Mucosa of stomach (tissue), 1 donor: Measurements from ENCODE around the gene SPTBN1.

ENCODE experiments used
- H3K27me3 ChIP-seq: one replicate; pipeline ENCODE4 v1.7.0; 2013; ENCODE audit warnings: mild to moderate bottlenecking, low read length; ENCODE audit not compliant: control insufficient read depth, insufficient read depth
- H3K36me3 ChIP-seq: one replicate; pipeline ENCODE4 v1.7.0; 2013; ENCODE audit warnings: low read length; ENCODE audit not compliant: control insufficient read depth, insufficient read depth
- H3K4me1 ChIP-seq: one replicate; pipeline ENCODE4 v1.7.0; 2013; ENCODE audit warnings: mild to moderate bottlenecking, low read length; ENCODE audit not compliant: control insufficient read depth, insufficient read depth
- H3K4me3 ChIP-seq: one replicate; pipeline ENCODE4 v1.7.0; 2013; ENCODE audit warnings: low read length
- H3K9ac ChIP-seq: one replicate; pipeline ENCODE4 v1.7.0; 2013; ENCODE audit warnings: mild to moderate bottlenecking, low read length, moderate library complexity
- H3K9me3 ChIP-seq: one replicate; pipeline ENCODE4 v1.7.0; 2013; ENCODE audit warnings: mild to moderate bottlenecking, low read length, moderate library complexity; ENCODE audit not compliant: control insufficient read depth
- donor health status: Pancreatic carcinoma.

Gene SPTBN1

DNA sequence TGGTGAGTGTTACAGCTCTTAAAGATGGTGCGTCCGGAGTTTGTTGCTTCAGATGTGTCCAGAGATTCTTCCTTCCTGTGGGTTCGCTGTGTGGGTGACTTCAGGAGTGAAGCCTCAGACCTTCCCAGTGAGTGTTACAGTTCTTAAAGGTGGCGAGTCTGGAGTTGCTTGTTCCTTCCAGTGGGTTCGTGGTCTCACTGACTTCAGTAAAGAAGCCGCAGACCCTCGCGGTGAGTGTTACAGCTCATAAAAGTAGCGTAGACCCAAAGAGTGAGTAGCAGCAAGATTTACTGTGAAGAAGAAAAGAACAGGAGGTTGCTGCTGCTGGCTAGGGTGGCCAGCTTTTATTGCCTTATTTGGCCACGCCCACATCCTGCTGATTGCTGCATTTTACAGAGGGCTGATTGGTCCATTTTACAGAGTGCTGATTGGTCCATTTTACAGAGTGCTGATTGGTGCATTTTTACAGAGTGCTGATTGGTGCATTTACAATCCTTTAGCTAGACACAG, 34.0 kb upstream of the SPTBN1 start:
- Histone ChIP-seq H3K27me3 (no peaks in the 10 kb centered on the region), H3K9ac (no peak overlapping the region), H3K4me3 (no peak overlapping the region), H3K36me3 (no peaks in the 10 kb centered on the region), H3K9me3 (no peaks in the 10 kb centered on the region), H3K4me1 (no peaks in the 10 kb centered on the region)

DNA sequence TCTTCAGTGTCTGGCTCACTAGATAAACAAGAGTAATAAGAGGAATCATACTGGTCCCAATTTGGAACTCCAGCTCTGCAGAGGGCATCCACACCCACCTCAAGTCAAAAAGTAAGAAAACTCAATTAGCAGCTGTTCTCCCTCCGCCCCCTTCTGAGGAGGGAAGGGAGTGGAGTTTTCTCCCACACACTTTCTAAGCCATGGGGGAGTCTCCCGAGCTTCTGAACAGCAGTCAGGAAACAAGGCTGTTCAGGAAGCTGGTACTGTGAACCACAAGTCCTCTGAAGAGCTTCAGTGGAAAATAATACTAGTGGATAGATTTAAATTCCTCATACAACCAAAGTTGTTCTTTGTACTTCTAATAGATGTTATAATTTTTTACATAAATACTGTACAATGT, 32.9 kb upstream of the SPTBN1 start:
- H3K9me3 ChIP-seq, result no peaks in the 10 kb centered on the region
- no peaks in the 10 kb centered on the region for H3K4me1 ChIP-seq

DNA sequence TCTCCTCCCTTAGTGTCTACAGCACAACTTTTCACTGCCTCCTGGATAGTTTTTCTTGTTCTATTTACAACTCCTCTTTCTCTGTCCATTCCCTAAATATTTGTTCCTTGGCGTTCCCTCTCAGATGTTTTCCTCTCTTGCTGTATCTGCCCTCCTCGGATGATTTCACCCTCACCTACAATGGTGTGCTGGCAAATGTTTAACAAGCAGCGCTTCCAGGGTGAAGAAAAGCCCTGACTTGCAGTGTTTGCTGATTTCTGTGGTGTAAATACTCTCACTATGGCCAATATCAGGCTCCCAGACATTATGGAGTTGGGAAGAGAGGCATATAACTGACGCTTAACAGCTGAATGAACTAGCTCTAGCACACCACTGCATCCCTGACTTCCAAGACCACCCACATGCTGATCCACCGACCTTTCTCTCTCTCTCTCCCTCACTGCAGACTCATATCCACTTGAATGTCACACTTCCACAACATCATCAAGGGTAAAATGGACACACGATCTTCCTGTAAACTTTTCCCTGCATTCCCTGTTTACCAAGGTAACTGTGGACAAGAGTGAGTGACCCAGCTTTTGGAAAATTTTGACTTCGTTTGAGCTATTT, 31.5 kb upstream of the SPTBN1 start:
- Histone ChIP-seq H3K4me1 (no peaks in the 10 kb centered on the region), H3K9ac (no peak overlapping the region), H3K36me3 (no peaks in the 10 kb centered on the region), H3K4me3 (no peak overlapping the region), H3K9me3 (no peaks in the 10 kb centered on the region), H3K27me3 (no peaks in the 10 kb centered on the region)

More for the DNA sequence above, 32.9 kb upstream of the SPTBN1 start:
- Histone ChIP-seq H3K9ac (no peak overlapping the region), H3K36me3 (no peaks in the 10 kb centered on the region), H3K4me3 (no peak overlapping the region), H3K27me3 (no peaks in the 10 kb centered on the region)

DNA sequence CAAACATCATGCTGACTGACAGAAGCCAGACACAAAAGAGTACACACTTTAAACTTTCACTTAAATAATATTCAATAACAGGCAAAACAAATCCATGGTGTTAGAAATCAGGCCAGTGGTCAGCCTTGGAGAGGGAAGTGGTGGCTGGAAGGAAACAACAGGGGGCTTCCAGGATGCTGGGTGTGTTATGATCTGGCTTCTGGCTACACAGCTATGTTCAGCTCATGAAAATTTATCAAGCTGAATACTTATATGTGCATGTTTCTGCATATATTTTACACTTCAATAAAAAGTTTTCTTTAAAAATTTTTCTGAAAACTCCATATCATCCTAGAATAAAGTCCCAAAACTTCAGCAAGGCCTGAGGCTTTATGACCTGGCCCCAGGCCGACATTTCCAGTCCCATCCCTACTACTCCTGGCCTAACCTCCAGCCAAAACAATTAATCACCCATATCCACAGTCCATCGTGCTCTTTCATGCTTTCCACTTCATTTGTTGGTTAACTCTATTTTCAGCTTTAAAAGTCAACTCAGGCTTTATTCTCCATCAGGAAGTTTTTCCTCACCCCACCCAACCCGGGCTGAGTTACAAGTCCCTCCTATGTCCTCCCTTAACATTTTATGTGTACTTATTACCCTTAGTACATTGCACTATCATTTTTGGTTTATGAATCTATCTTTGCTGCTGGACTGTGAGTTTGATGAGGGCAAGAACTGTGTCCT, 27.9 kb upstream of the SPTBN1 start:
- Histone ChIP-seq H3K9ac (no peak overlapping the region), H3K4me3 (no peak overlapping the region), H3K4me1 (no peaks in the 10 kb centered on the region), H3K9me3 (no peaks in the 10 kb centered on the region), H3K36me3 (no peaks in the 10 kb centered on the region), H3K27me3 (no peaks in the 10 kb centered on the region)

DNA sequence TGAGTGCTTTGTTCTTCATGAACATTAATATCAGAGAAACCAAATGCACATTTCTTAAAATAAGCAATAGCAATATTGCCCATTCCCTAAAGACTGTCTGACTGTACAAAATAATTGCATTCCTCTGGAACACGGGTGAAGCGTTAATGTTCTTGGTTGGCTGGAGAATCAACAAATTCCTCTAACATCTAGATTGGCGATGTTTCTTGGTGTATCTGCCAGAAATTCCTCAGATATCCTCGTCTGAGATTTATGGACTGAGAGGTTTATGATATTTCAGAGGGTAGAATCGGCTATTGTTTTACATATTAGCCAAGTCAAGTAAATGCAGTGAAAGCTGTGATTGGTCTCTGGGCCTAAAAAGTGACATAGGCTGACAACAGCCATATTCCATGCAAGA, 27.1 kb upstream of the SPTBN1 start:
- no peaks in the 10 kb centered on the region for H3K9me3 ChIP-seq
- no peaks in the 10 kb centered on the region for H3K27me3 ChIP-seq
- H3K9ac ChIP-seq, result no peak overlapping the region
- no peaks in the 10 kb centered on the region for H3K36me3 ChIP-seq
- H3K4me1 ChIP-seq, result no peaks in the 10 kb centered on the region
- no peak overlapping the region for H3K4me3 ChIP-seq

DNA sequence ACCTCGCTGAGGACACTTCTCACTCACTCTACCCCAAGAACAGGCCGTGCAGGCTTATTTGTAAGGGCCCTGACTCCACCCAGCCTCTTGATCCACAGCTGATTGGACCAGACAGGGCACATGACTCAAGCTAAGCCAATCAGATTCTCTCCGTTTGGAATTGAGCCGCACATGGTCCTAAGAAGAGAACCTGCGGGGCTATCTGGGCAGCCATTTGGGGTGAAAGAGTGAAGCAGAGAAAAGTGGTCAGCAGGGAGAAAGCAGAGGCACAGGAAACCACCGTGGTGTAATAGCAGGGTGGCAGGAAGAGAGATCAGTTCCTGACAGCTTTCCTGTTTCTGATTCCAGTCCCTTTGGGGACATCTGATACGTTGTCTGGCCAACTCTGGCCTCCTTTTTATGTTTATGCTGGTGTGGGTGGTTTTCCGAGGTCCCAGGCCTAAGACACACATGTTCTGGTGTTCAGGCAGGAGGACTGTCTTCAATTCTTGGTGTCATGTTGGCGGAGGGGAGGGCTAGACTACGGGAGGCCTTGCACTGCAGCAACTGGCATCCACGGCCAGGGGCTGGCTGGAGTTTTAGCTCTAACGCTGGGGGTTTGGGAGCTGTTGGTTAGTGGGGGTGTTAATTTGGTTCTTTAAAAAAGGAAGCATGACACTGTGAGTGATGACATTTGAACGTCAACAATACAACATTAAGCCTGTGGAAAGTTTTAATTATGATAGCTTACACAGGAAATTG, 26.1 kb upstream of the SPTBN1 start:
- Histone ChIP-seq H3K9me3 (no peaks in the 10 kb centered on the region), H3K4me1 (no peaks in the 10 kb centered on the region), H3K27me3 (no peaks in the 10 kb centered on the region), H3K4me3 (no peak overlapping the region), H3K36me3 (no peaks in the 10 kb centered on the region), H3K9ac (no peak overlapping the region)

DNA sequence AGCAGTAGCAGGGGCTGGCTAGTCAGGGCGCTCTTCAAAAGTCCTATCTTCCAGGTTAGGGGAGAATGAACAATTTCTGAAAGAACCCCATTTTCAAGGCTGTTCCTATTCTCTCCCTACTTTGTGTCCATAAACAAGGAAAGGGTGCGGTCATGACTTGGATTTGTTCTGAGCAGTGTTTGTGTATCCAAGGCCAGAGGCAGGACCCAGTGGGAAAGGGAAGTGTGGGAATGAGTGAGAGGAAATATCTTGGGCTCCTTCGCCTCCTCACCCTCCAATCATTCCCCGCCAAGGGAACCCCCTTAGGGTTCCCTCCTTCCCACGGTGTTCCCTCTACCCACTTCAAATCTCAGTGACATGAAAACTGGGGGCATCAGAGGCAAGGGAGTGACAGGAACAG, 25.5 kb upstream of the SPTBN1 start:
- Histone ChIP-seq H3K36me3 (no peaks in the 10 kb centered on the region), H3K4me3 (no peak overlapping the region), H3K9ac (no peak overlapping the region), H3K4me1 (no peaks in the 10 kb centered on the region), H3K9me3 (no peaks in the 10 kb centered on the region), H3K27me3 (no peaks in the 10 kb centered on the region)

DNA sequence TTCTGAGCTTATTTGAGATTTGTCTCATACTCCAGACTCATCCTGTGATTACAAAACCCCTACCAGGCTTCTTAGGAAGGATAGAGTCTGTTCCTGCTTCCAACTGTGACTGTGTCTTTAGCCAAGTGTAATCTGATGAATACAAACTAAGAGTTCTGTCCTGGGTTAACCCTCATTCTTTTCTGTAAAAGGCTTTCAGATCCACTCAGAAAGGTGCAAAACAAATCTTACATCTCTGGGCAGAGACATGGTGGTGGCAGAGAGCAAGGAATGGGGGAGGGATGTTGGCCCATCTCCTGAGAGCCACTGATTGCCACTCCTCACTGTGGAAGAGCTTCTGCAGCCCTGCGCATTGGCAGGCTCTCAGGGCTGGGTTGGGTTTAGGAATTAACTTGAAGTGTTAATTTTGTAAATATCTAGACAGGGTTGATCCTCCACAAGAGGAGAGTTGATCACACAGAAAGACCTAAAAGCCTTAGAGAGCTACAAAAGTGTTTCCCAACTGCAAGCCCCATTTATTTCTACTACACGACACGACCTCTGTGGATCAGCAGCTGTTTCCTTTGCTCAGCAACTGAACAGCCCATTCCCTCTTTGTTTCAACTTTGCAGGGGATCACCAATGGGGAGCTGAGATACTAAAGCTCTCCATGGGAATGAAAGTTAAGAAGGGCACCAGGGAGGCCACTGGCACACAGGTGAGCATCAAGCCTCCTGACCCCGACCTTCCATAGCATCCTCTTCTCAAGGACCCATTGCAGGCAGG, 23.7 kb upstream of the SPTBN1 start:
- Histone ChIP-seq H3K9me3 (no peaks in the 10 kb centered on the region), H3K4me3 (no peak overlapping the region), H3K4me1 (no peaks in the 10 kb centered on the region), H3K36me3 (no peaks in the 10 kb centered on the region), H3K27me3 (no peaks in the 10 kb centered on the region), H3K9ac (no peak overlapping the region)

DNA sequence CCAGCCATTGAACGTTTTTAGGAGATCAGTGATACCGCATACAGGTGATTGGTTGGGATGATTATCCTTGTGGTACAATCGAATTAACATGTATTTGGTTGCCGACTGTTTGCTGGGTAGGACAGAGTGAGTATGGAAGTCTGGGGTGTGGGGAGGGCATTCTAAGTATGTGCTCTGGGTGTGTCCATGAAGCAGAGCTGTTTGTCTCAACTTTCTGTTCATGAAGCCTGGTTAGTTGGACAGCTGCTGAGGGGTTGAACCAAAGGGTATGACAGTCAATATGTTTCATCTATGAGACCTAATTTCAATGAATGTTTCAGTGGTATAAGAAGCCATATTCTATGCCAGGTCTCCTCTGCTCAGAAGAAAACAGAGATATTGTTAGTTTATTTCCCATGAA, 21.9 kb upstream of the SPTBN1 start:
- Histone ChIP-seq H3K9ac (no peak overlapping the region), H3K9me3 (no peaks in the 10 kb centered on the region), H3K4me1 (no peaks in the 10 kb centered on the region), H3K4me3 (no peak overlapping the region), H3K36me3 (no peaks in the 10 kb centered on the region), H3K27me3 (no peaks in the 10 kb centered on the region)

DNA sequence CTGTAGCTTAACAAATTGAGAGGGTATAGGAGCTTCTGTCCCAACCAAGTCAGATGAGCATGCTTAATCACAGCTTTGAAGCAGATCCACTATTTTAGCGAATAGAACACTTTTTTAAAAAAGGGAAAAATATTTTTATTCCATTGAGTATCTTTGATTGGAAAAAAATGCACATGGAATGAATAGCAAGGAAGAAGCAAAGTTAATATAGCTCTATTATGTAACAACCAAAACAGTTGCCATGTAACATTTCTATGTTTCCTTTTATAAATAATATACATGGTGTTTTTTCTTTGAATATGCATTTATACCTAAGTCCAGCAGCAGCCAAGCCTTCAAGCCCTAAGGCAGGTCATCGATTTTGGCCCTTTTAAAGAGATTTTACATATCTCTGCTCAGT, 21.4 kb upstream of the SPTBN1 start:
- Histone ChIP-seq H3K4me1 (no peaks in the 10 kb centered on the region), H3K36me3 (no peaks in the 10 kb centered on the region), H3K4me3 (no peak overlapping the region), H3K27me3 (no peaks in the 10 kb centered on the region), H3K9ac (no peak overlapping the region), H3K9me3 (no peaks in the 10 kb centered on the region)

DNA sequence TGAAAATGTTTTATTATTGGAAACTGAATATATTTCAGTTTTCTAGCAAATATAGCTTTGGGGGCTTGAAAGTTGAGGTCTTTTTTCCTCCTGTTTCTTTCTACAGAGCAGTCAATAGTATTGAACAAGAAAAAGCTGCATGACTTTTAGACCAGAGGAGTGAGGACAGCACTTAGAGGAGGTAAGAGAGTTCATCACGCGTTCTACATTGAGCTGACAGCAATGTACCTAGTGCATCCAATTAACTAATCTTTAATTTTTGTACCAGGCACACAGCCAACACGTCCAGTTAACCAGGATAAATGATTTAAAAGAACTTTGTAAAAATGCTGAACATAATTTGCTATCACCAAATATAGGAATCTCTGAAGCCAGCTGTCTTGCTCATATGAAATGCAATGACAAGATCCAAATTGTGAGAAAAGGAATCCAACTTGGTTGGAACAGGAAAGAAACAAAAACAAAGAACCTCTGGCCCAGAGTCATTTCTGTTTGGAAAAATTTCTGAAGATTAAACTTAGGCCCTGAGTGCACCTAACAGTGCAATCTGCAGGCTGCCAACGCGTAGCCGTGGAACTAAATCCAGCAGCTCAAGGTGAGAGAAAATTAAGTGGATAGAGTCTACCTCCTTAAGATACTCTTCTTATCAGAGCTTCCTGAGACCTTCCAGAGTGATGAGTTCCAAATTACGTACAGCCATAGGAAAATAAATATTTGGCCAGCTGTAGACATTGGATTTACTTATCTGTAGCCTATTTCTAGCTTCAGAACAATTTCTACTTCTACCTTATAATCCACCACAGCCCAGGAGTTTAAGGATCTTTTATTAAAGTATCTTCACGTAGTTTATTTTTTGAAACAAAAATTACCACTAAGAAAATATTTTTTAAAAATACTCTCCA, 20.6 kb upstream of the SPTBN1 start:
- H3K9me3 ChIP-seq, result no peaks in the 10 kb centered on the region
- no peaks in the 10 kb centered on the region for H3K36me3 ChIP-seq
- no peak overlapping the region for H3K4me3 ChIP-seq
- H3K27me3 ChIP-seq, result no peaks in the 10 kb centered on the region
- H3K9ac ChIP-seq, result no peak overlapping the region
- no peaks in the 10 kb centered on the region for H3K4me1 ChIP-seq
